Parathyroid adenoma (tissue), 2 donors: ENCODE data around the gene ITIH3.

Source experiments
- H2AFZ ChIP-seq: fragments of 300-600 bp; sonication (generic); one replicate; pipeline ENCODE4 v1.7.0; 2017; ENCODE audit warnings: antibody characterized with exemption, mild to moderate bottlenecking
- H3K27ac ChIP-seq: fragments of 300-600 bp; sonication (generic); one replicate; pipeline ENCODE4 v1.7.0; 2017
- H3K27me3 ChIP-seq: fragments of 300-600 bp; sonication (generic); one replicate; pipeline ENCODE4 v1.7.0; 2017; ENCODE audit warnings: low read length; ENCODE audit not compliant: control insufficient read depth, insufficient read depth
- H3K36me3 ChIP-seq: fragments of 300-600 bp; sonication (generic); one replicate; pipeline ENCODE4 v1.7.0; 2017; ENCODE audit warnings: low read length; ENCODE audit not compliant: control insufficient read depth, insufficient read depth
- H3K4me1 ChIP-seq: fragments of 300-600 bp; sonication (generic); one replicate; pipeline ENCODE4 v1.7.0; 2017; ENCODE audit warnings: control low read depth
- H3K4me2 ChIP-seq: fragments of 300-600 bp; sonication (generic); one replicate; pipeline ENCODE4 v1.7.0; 2017; ENCODE audit warnings: low read length
- H3K4me3 ChIP-seq: fragments of 300-600 bp; sonication (generic); one replicate; pipeline ENCODE4 v1.7.0; 2017; ENCODE audit warnings: low read depth, low read length
- H3K79me2 ChIP-seq: fragments of 300-600 bp; sonication (generic); one replicate; pipeline ENCODE4 v1.7.0; 2017; ENCODE audit warnings: control low read depth
- H3K9ac ChIP-seq: fragments of 300-600 bp; sonication (generic); one replicate; pipeline ENCODE4 v1.7.0; 2017; ENCODE audit warnings: mild to moderate bottlenecking
- H3K9me3 ChIP-seq: fragments of 300-600 bp; sonication (generic); one replicate; pipeline ENCODE4 v1.7.0; 2017; ENCODE audit warnings: low read length; ENCODE audit not compliant: control insufficient read depth
- CTCF ChIP-seq: fragments of 300-600 bp; sonication (generic); IDR thresholded peaks from one replicate; pipeline ENCODE4 v1.7.0; 2017; ENCODE audit warnings: antibody characterized with exemption, mild to moderate bottlenecking
- donor health status: primary hyperparathyroidism.

ITIH3 gene

GRCh38 chr3:52784931-52785590, 9.5 kb upstream of the ITIH3 start:
- Histone ChIP-seq H3K4me1 (no peaks in the 10 kb centered on the region), H3K27ac (no peak overlapping the region), H3K4me2 (no peak overlapping the region), H3K4me3 (no peak overlapping the region), H3K36me3 (no peaks in the 10 kb centered on the region), H2AFZ (no peak overlapping the region), H3K79me2 (no peaks in the 10 kb centered on the region), H3K9ac (no peak overlapping the region), H3K27me3 (no peaks in the 10 kb centered on the region), H3K9me3 (no peaks in the 10 kb centered on the region)
- TF ChIP-seq CTCF: no peak

DNA sequence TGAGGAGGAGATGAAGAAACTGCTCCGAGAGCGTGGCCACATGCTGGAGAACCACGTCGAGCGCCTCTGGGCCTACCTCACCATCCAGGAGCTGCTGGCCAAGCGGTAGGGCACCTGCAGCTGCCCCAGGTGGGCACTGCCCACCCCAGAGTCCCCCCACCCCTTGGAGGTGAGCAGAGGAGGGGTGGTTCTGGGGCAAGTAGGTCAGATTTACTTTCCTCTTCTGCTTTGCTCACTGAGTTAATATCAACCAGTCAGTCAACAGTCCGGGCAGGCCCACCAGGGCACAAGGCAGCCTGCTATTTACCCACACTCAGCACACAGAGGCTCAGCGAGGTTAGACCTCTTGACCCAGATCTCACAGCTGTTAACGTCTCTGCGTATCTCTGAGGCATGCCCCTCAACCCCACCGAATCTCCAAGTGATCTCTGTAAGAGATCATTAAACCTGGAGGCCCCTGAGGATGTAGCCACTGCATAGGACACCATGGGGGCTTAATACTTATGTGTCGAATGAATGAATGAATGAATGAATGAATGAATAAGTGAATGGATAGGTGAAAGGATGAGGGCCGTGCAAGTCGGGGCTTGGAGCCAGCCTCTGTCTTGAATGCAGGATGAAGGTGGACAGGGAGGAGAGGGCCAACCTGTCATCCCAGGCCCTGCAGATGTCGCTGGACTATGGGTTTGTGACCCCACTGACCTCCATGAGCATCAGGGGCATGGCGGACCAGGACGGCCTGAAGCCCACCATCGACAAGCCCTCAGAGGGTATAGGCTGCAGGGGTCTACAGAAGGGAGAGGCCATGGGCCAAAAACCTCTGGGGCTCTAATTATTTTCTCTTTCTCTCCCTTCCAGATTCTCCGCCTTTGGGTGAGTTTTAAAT, 8.0 kb upstream of the ITIH3 start:
- H3K4me2 ChIP-seq: no peak overlapping the region
- TF ChIP-seq CTCF: no peak
- no peaks in the 10 kb centered on the region for H3K79me2 ChIP-seq
- H3K27ac ChIP-seq: no peak overlapping the region
- H3K9me3 ChIP-seq: no peaks in the 10 kb centered on the region
- no peaks in the 10 kb centered on the region for H3K36me3 ChIP-seq
- no peak overlapping the region for H2AFZ ChIP-seq
- H3K27me3 ChIP-seq: no peaks in the 10 kb centered on the region
- no peak overlapping the region for H3K9ac ChIP-seq
- no peak overlapping the region for H3K4me3 ChIP-seq
- H3K4me1 ChIP-seq: no peaks in the 10 kb centered on the region

DNA sequence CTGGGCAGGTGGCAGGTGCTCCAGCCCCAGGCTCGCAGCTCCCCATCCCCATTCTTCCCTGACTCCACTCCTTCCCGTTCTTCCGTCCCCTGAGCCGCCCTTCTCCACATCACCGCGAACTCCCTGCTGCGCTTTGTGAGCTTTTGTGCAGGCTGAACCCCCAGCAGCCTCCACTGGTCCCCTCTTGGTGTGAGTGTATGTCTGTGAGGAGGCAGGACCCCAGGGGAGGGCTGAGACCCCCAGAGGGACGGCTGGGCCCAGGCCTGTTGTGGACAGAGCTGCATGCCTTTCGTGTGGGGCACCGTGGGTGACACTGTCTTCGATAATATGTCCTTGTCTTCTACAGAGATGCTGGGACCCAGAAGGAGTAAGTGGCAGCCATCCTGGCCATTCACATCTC, 7.3 kb upstream of the ITIH3 start:
- no peak overlapping the region for H3K9ac ChIP-seq
- no peaks in the 10 kb centered on the region for H3K4me1 ChIP-seq
- H3K4me3 ChIP-seq: no peak overlapping the region
- H3K79me2 ChIP-seq: no peaks in the 10 kb centered on the region
- no peaks in the 10 kb centered on the region for H3K36me3 ChIP-seq
- H3K27ac ChIP-seq: no peak overlapping the region
- no peaks in the 10 kb centered on the region for H3K27me3 ChIP-seq
- no peak overlapping the region for H2AFZ ChIP-seq
- H3K9me3 ChIP-seq: no peaks in the 10 kb centered on the region
- H3K4me2 ChIP-seq: no peak overlapping the region
- TF ChIP-seq CTCF: no peak

DNA sequence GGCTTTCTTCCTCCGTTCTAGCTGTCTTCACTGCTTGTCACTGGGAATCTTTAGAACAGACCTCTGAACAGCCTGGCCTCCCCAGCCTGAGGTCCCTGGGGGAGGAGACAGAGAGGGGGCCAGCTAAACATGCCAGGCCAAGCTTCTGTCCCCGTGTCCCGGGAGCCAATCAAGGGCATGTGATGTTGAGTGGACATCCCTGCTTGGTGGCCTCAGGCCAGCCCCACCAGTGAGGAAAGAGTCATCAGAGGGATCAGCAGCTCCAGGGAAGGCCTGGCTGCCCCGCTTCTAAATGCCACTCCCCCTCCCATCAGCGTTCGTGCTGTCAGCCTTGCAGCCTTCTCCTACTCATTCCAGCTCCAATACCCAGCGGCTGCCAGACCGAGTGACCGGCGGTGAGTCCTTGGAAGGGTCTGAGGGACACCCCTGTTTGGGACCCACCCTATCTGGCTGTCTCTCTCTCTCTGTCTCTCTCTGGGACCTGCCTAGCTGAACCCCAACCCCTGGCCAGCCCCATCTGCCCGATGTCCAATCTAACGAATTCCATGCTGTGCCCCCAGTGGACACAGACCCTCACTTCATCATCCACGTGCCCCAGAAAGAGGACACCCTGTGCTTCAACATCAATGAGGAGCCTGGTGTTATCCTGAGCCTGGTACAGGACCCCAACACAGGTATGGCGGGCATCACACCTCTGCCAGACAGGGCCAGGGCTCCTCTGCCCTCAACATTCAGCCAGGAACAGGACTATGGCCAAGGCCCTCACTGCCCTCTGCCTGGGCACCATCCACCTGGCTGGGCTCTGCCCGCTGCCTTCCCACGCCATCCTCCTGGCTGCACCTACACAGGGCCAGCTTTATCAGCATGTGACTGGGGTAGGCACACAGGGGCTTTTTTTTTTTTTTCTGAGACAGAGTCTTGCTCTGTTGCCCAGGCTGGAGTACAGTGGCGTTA, 6.6 kb upstream of the ITIH3 start:
- no peaks in the 10 kb centered on the region for H3K79me2 ChIP-seq
- H3K9ac ChIP-seq: no peak overlapping the region
- no peak overlapping the region for H3K4me3 ChIP-seq
- TF ChIP-seq CTCF: no peak
- H3K4me2 ChIP-seq: no peak overlapping the region
- H3K4me1 ChIP-seq: no peaks in the 10 kb centered on the region
- H3K27me3 ChIP-seq: no peaks in the 10 kb centered on the region
- no peaks in the 10 kb centered on the region for H3K9me3 ChIP-seq
- no peak overlapping the region for H2AFZ ChIP-seq
- no peak overlapping the region for H3K27ac ChIP-seq
- no peaks in the 10 kb centered on the region for H3K36me3 ChIP-seq
